ENCODE measurements around the gene MOAP1.
"Not testable (repeated sequence)": the region's sequence is repeated elsewhere in the genome, so short reads cannot be mapped to it uniquely, and the experiment has no call there.

MOAP1 gene

GRCh38 chr14:93158349-93158748, 26.3 kb downstream of the MOAP1 start:
- not testable (repeated sequence) for H3K4me1 ChIP-seq (ENCODE audit: control insufficient read depth, insufficient read depth, low read length); H3K9ac ChIP-seq (ENCODE audit: low read depth, low read length); H3K36me3 ChIP-seq (ENCODE audit: control insufficient read depth, insufficient read depth, low read length); H3K4me3 ChIP-seq (ENCODE audit: low read depth, low read length); H3K9me3 ChIP-seq (ENCODE audit: control insufficient read depth, insufficient read depth, low read length); H3K27me3 ChIP-seq (ENCODE audit: control insufficient read depth, insufficient read depth, low read length)

- H3K27me3 ChIP-seq (ENCODE audit: control insufficient read depth, insufficient read depth, low read length) = no peaks in the 10 kb centered on the region
- no peaks in the 10 kb centered on the region for H3K36me3 ChIP-seq (ENCODE audit: control insufficient read depth, insufficient read depth, low read length)
- no peak overlapping the region for H3K9ac ChIP-seq (ENCODE audit: low read depth, low read length)
- no peak overlapping the region for H3K4me3 ChIP-seq (ENCODE audit: low read depth, low read length)
- H3K4me1 ChIP-seq (ENCODE audit: control insufficient read depth, insufficient read depth, low read length) = no peaks in the 10 kb centered on the region
- no peaks in the 10 kb centered on the region for H3K9me3 ChIP-seq (ENCODE audit: control insufficient read depth, insufficient read depth, low read length)
Observed at GRCh38 chr14:93156693-93157369, 27.9 kb downstream of the MOAP1 start.

DNA sequence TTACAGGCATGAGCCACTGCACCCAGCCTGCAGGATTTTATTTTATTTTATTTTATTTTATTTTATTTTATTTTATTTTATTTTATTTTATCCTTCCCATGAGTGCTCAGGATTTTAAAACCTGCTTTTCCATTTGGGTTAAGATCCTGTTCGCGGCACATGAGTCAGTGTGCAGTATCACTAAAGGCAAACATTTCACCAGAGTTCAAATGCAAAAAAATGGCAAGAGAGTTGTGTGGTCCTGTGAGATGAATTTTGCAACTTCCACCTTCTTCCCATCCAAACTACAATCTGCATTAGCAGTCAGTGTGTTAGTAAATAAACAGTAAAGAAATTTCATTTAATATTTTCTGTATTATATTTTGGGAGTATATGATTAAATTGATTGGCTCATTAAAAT, 29.0 kb downstream of the MOAP1 start:
- H3K9ac ChIP-seq (ENCODE audit: low read depth, low read length) = no peak overlapping the region
- no peaks in the 10 kb centered on the region for H3K36me3 ChIP-seq (ENCODE audit: control insufficient read depth, insufficient read depth, low read length)

DNA sequence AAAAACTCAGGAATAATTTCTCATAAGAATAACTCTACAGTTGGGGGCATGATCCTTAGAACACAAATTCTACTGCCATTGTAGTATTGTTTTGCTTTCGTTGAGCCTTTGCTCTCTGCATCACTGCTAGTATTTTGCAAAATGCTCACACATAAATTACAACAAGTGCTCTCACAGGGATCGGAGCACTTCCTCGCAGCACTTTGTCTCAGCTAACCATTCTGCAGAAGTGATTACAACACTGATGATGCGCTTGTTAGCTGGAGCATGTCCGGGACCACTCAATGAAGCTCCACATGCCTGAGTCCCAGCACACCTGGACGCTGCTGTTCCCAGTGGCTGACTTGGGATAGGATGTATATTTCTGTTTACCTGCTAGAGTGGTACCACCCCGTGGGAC, 31.6 kb downstream of the MOAP1 start:
- Histone ChIP-seq H3K36me3 (ENCODE audit: control insufficient read depth, insufficient read depth, low read length) (no peaks in the 10 kb centered on the region), H3K4me3 (ENCODE audit: low read depth, low read length) (no peak overlapping the region), H3K4me1 (ENCODE audit: control insufficient read depth, insufficient read depth, low read length) (no peaks in the 10 kb centered on the region), H3K27me3 (ENCODE audit: control insufficient read depth, insufficient read depth, low read length) (no peaks in the 10 kb centered on the region), H3K9me3 (ENCODE audit: control insufficient read depth, insufficient read depth, low read length) (no peaks in the 10 kb centered on the region), H3K9ac (ENCODE audit: low read depth, low read length) (no peak overlapping the region)

More for the DNA sequence above, 29.0 kb downstream of the MOAP1 start:
- Histone ChIP-seq H3K4me1 (ENCODE audit: control insufficient read depth, insufficient read depth, low read length) (no peaks in the 10 kb centered on the region), H3K9me3 (ENCODE audit: control insufficient read depth, insufficient read depth, low read length) (no peaks in the 10 kb centered on the region), H3K4me3 (ENCODE audit: low read depth, low read length) (no peak overlapping the region), H3K27me3 (ENCODE audit: control insufficient read depth, insufficient read depth, low read length) (no peaks in the 10 kb centered on the region)

DNA sequence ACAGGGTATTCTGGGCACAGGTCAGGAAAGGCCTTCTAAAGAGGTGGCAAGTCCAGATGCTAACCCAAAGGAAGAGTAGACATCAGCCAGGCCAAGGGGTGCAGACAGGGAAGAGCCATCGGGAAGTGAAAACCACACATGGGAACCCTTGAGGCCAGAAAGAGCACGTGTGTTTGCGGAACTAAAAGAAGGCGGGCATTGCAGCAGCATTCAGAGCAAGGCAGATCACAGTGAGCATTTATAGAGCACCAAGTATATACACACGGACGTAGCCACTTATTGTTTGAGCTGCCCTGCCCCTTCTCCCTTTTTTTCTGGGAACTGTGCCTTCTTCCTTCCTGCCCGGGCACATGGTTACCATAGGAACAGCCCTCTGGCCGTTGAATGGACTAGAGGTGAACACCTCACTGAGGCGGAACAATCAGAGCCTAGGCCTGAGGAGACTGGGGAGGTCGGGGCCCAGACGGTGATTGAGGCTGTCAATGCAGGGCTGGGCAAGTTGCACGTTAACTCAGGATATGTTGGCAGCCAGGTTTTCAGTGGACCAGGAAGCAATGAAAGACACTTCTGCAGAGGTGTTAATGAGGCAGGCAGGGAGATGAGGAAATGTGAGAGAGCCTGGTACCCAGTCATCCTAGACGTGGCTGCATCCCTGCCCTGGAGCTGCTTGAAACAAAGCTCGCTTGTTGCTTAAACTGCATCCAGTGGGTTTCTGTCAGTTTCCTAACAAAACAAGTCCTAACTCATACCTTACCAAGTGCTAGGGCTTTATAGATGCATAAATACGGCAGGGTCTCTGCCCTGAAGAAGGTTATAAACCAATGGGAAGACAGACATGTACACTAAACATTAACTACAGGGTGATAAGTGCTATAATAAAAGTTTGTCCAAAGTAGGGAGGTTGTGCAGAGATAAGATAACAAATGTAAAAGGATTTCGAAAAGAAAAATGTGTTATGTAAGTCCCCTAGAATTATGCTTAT, 34.2 kb downstream of the MOAP1 start:
- Histone ChIP-seq H3K36me3 (ENCODE audit: control insufficient read depth, insufficient read depth, low read length) (no peaks in the 10 kb centered on the region), H3K9me3 (ENCODE audit: control insufficient read depth, insufficient read depth, low read length) (no peaks in the 10 kb centered on the region), H3K27me3 (ENCODE audit: control insufficient read depth, insufficient read depth, low read length) (no peaks in the 10 kb centered on the region), H3K4me3 (ENCODE audit: low read depth, low read length) (no peak overlapping the region), H3K4me1 (ENCODE audit: control insufficient read depth, insufficient read depth, low read length) (no peaks in the 10 kb centered on the region), H3K9ac (ENCODE audit: low read depth, low read length) (no peak overlapping the region)

- Histone ChIP-seq H3K36me3 (ENCODE audit: control insufficient read depth, insufficient read depth, low read length) (no peaks in the 10 kb centered on the region), H3K9ac (ENCODE audit: low read depth, low read length) (no peak overlapping the region), H3K9me3 (ENCODE audit: control insufficient read depth, insufficient read depth, low read length) (no peaks in the 10 kb centered on the region), H3K4me3 (ENCODE audit: low read depth, low read length) (no peak overlapping the region), H3K4me1 (ENCODE audit: control insufficient read depth, insufficient read depth, low read length) (no peaks in the 10 kb centered on the region), H3K27me3 (ENCODE audit: control insufficient read depth, insufficient read depth, low read length) (no peaks in the 10 kb centered on the region)
Observed at GRCh38 chr14:93148979-93149378, 35.7 kb downstream of the MOAP1 start.

GRCh38 chr14:93146119-93146518, 38.6 kb downstream of the MOAP1 start:
- H3K36me3 ChIP-seq (ENCODE audit: control insufficient read depth, insufficient read depth, low read length) = no peaks in the 10 kb centered on the region
- no peaks in the 10 kb centered on the region for H3K4me1 ChIP-seq (ENCODE audit: control insufficient read depth, insufficient read depth, low read length)
- no peak overlapping the region for H3K4me3 ChIP-seq (ENCODE audit: low read depth, low read length)
- H3K27me3 ChIP-seq (ENCODE audit: control insufficient read depth, insufficient read depth, low read length) = no peaks in the 10 kb centered on the region
- no peak overlapping the region for H3K9ac ChIP-seq (ENCODE audit: low read depth, low read length)
- H3K9me3 ChIP-seq (ENCODE audit: control insufficient read depth, insufficient read depth, low read length) = no peaks in the 10 kb centered on the region

- Histone ChIP-seq H3K9me3 (ENCODE audit: control insufficient read depth, insufficient read depth, low read length) (no peaks in the 10 kb centered on the region), H3K4me3 (ENCODE audit: low read depth, low read length) (no peak overlapping the region), H3K4me1 (ENCODE audit: control insufficient read depth, insufficient read depth, low read length) (no peaks in the 10 kb centered on the region), H3K36me3 (ENCODE audit: control insufficient read depth, insufficient read depth, low read length) (no peaks in the 10 kb centered on the region), H3K27me3 (ENCODE audit: control insufficient read depth, insufficient read depth, low read length) (no peaks in the 10 kb centered on the region), H3K9ac (ENCODE audit: low read depth, low read length) (no peak overlapping the region)
Observed at GRCh38 chr14:93142854-93143652, 41.6 kb downstream of the MOAP1 start.

- H3K9ac ChIP-seq (ENCODE audit: low read depth, low read length) = no peak overlapping the region
Observed at GRCh38 chr14:93137864-93138263, 46.8 kb downstream of the MOAP1 start.

GRCh38 chr14:93136508-93136907, 48.2 kb downstream of the MOAP1 start:
- H3K9me3 ChIP-seq (ENCODE audit: control insufficient read depth, insufficient read depth, low read length); H3K27me3 ChIP-seq (ENCODE audit: control insufficient read depth, insufficient read depth, low read length); H3K4me1 ChIP-seq (ENCODE audit: control insufficient read depth, insufficient read depth, low read length); H3K4me3 ChIP-seq (ENCODE audit: low read depth, low read length); H3K36me3 ChIP-seq (ENCODE audit: control insufficient read depth, insufficient read depth, low read length); H3K9ac ChIP-seq (ENCODE audit: low read depth, low read length): not testable (repeated sequence)

More at GRCh38 chr14:93137864-93138263, 46.8 kb downstream of the MOAP1 start:
- H3K9me3 ChIP-seq (ENCODE audit: control insufficient read depth, insufficient read depth, low read length) = no peaks in the 10 kb centered on the region
- no peaks in the 10 kb centered on the region for H3K4me1 ChIP-seq (ENCODE audit: control insufficient read depth, insufficient read depth, low read length)
- no peaks in the 10 kb centered on the region for H3K27me3 ChIP-seq (ENCODE audit: control insufficient read depth, insufficient read depth, low read length)
- H3K4me3 ChIP-seq (ENCODE audit: low read depth, low read length) = no peak overlapping the region
- no peaks in the 10 kb centered on the region for H3K36me3 ChIP-seq (ENCODE audit: control insufficient read depth, insufficient read depth, low read length)

DNA sequence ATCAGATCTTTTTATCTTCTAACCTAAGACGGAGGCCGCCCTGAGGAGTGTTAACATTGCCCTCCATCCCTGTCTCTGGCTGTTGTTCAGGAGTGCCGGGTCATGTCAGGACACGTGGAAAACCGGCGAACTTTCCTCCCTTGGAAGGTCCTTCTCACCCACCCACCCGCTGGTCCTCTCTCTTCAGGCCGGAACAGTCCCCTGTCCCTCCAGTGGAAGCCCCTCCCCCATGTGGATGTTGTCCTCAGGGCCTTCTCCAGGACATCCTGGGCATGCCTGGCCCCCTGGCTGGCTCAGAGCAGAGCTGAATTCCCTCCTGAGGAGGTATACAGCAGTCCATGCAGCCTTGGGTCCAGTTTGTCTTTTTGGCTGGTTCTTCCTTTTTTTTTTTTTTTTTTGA, 48.7 kb downstream of the MOAP1 start:
- H3K4me3 ChIP-seq (ENCODE audit: low read depth, low read length) = no peak overlapping the region
- H3K36me3 ChIP-seq (ENCODE audit: control insufficient read depth, insufficient read depth, low read length) = no peaks in the 10 kb centered on the region
- H3K27me3 ChIP-seq (ENCODE audit: control insufficient read depth, insufficient read depth, low read length) = no peaks in the 10 kb centered on the region
- no peak overlapping the region for H3K9ac ChIP-seq (ENCODE audit: low read depth, low read length)
- H3K4me1 ChIP-seq (ENCODE audit: control insufficient read depth, insufficient read depth, low read length) = no peaks in the 10 kb centered on the region
- H3K9me3 ChIP-seq (ENCODE audit: control insufficient read depth, insufficient read depth, low read length) = no peaks in the 10 kb centered on the region
